ENCODE measurements around the gene RBFOX2. TPM values are rescaled to one million over a fixed set of nuclear protein-coding genes. Genes with fewer than 3 reads are reported as not detected.

The RBFOX2 gene
- total and polyA plus RNA-seq, 2 donors (not counting 3 experiments of a cell fraction or from before 2014, with no cell fraction given) = 125 to 142 TPM

DNA sequence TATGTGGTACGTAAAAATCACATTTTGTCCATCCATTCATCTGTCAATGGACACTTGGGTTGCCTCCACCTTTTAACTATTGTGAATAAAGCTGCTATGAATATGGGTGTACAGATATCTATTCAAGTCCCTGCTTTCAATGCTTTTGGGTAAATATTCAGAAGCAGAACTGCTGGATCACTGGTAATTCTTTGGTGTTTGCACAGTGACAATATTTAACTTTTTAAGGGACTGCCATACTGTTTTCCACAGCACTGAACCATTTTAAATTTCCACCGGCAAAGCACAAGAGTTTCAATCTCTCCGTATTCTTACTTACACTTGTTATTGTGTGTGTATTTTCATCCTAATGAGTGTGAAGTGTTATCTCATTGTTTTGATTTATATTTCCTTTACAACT is 79.4 kb downstream of the RBFOX2 start:
- Histone ChIP-seq H3K27ac (ENCODE audit: insufficient read depth, low read depth, low read length) (no peak overlapping the region), H3K9me3 (replicated peaks; ENCODE audit: control insufficient read depth, insufficient read depth, low read length) (no peaks in the 10 kb centered on the region), H3K9ac (replicated peaks; ENCODE audit: extremely low read depth, insufficient read depth, low read length) (no peak overlapping the region), H3K27me3 (ENCODE audit: control insufficient read depth in 2 of 2, insufficient read depth in 2 of 2, low read length in 2 of 2) (no peaks in the 10 kb centered on the region), H3K4me3 (replicated peaks in 1 of 3; ENCODE audit: insufficient read depth in 1 of 3, low read depth in 1 of 3, low read length in 3 of 3) (no peak overlapping the region), H3K9me1 (replicated peaks; ENCODE audit: control insufficient read depth, extremely low read depth, insufficient read depth, low read length) (no peaks in the 10 kb centered on the region), H4K20me1 (replicated peaks; ENCODE audit: control insufficient read depth, extremely low read depth, insufficient read depth, low read length) (no peaks in the 10 kb centered on the region), H3K4me1 (ENCODE audit: control insufficient read depth, extremely low read depth, insufficient read depth, low read length) (peaks cover 5% of the 10 kb centered on the region), H3K36me3 (ENCODE audit: control insufficient read depth in 2 of 2, extremely low read depth in 1 of 2, insufficient read depth in 2 of 2, low read length in 2 of 2) (no peaks in the 10 kb centered on the region), H3K79me2 (ENCODE audit: control insufficient read depth, insufficient read depth, low read length) (peaks cover 13% of the 10 kb centered on the region), H3K4me2 (ENCODE audit: insufficient read depth, low read length) (no peak overlapping the region), H2AFZ (ENCODE audit: low read depth, low read length) (no peak overlapping the region)
- BruUV-seq (replicated peaks) = no TSS peak
- intact Hi-C loops (cut with micrococcal nuclease) (no loop called here), dilution Hi-C loops (cut with MboI; ENCODE audit: extremely low pct_ligation_motif_present, low sequenced_read_pairs) (no loop called here)
- ChIA-PET POLR2A (no interaction called here), CTCF (interaction anchor here (0.8 kb wide), 1 partner anchor 80 kb away, joined by 3 read pairs; the partner anchor contains the start of gene RBFOX2)
- TF ChIP-seq POLR2AphosphoS5 (IDR thresholded peaks at IDR 0.05; ENCODE audit: insufficient read depth, low read depth, low read length) (no peak), POLR2A (IDR thresholded peaks at IDR 0.05; ENCODE audit: low read depth, low read length) (no peak), EZH2 (IDR thresholded peaks at IDR 0.05; ENCODE audit: borderline replicate concordance, low read depth, low read length, severe bottlenecking) (no peak), FOS (IDR thresholded peaks at IDR 0.05; ENCODE audit: borderline replicate concordance, insufficient read depth, low read length) (no peak), JUN (IDR thresholded peaks at IDR 0.05; ENCODE audit: borderline replicate concordance, insufficient read depth, insufficient read length, low read depth) (no peak), MAX (IDR thresholded peaks at IDR 0.05; ENCODE audit: insufficient read depth, insufficient read length) (no peak), MYC (IDR thresholded peaks at IDR 0.05; ENCODE audit: low read depth, low read length) (no peak), GATA2 (IDR thresholded peaks at IDR 0.05; ENCODE audit: insufficient read depth, insufficient read length, low read depth, low read length) (no peak)
- TF ChIP-seq, protein P1, sequence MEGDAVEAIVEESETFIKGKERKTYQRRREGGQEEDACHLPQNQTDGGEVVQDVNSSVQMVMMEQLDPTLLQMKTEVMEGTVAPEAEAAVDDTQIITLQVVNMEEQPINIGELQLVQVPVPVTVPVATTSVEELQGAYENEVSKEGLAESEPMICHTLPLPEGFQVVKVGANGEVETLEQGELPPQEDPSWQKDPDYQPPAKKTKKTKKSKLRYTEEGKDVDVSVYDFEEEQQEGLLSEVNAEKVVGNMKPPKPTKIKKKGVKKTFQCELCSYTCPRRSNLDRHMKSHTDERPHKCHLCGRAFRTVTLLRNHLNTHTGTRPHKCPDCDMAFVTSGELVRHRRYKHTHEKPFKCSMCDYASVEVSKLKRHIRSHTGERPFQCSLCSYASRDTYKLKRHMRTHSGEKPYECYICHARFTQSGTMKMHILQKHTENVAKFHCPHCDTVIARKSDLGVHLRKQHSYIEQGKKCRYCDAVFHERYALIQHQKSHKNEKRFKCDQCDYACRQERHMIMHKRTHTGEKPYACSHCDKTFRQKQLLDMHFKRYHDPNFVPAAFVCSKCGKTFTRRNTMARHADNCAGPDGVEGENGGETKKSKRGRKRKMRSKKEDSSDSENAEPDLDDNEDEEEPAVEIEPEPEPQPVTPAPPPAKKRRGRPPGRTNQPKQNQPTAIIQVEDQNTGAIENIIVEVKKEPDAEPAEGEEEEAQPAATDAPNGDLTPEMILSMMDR (IDR thresholded peaks at IDR 0.05; ENCODE audit: extremely low read depth in 1 of 2, insufficient read depth in 1 of 2, low read depth in 1 of 2, low read length in 2 of 2) = no peak
- no peak for FAIRE-seq
- DNase-seq (ENCODE audit: low read depth, low spot score) = no peak
